GM12878 (cell line): Measurements from ENCODE around the gene ERP27. TPM values are rescaled to one million over a fixed set of nuclear protein-coding genes. Genes with fewer than 3 reads are reported as not detected.

Experiments used
- ATAC-seq: fragments of 200-7000 bp; cut with Tn5 transposase; 3 replicates; pipeline ENCODE4 v1.9.1; 2020; ENCODE audit warnings: mild to moderate bottlenecking, moderate library complexity
- BruUV-seq: library from RNA; stranded (reverse); fragments of 400-500 nt; replicated peaks from 2 replicates; lab custom pipeline; 2021; lab: Mats Ljungman, UMichigan
- CTCF ChIA-PET: fragments of 300-600 bp; sonication (Branson Sonifier 250); formaldehyde crosslinking; extraction: SDS; loops from one replicate; lab custom pipeline; 2021; ENCODE audit warnings: inconsistent platforms; lab: Yijun Ruan, JAX
- POLR2A ChIA-PET: fragments of 350-600 bp; formaldehyde crosslinking; extraction: SDS; loops from one replicate; lab custom pipeline; 2021; ENCODE audit warnings: inconsistent platforms; lab: Charles Lee
- RAD21 ChIA-PET: fragments of 300-600 bp; sonication (Branson Sonifier 250); formaldehyde crosslinking; loops from one replicate; lab custom pipeline; 2023; ENCODE audit warnings: antibody characterized with exemption; ENCODE audit not compliant: unreplicated experiment; lab: Charles Lee
- SMC1A ChIA-PET: fragments of 300-600 bp; sonication (Branson Sonifier 250); formaldehyde crosslinking; loops from one replicate; lab custom pipeline; 2023; ENCODE audit not compliant: unreplicated experiment, uncharacterized antibody; lab: Charles Lee
- DNase-seq: peaks from one replicate; pipeline ENCODE4 v3.0.0-alpha.2; 2011; ENCODE audit warnings: low read depth, low spot score
- FAIRE-seq: peaks from 3 replicates; lab custom pipeline; 2011; peaks lifted over from hg19 to GRCh38; lab: Jason Lieb, UNC
- H2AFZ ChIP-seq: 2 replicates; pipeline ENCODE4 v1.6.0; 2011; ENCODE audit warnings: low read depth, low read length, control low read depth; ENCODE audit not compliant: control insufficient read depth
- H3K27ac ChIP-seq: 2 replicates; pipeline ENCODE4 v1.5.1; 2011; ENCODE audit warnings: control low read depth; ENCODE audit not compliant: control insufficient read depth, insufficient read depth
- H3K27me3 ChIP-seq, 2 experiments: replicated peaks in 1 of 2; 2 replicates each; pipeline versions ENCODE4 v1.6.0 to v1.6.1; 2011; ENCODE audit warnings: low read length in 1 of 2; ENCODE audit not compliant: control insufficient read depth in 2 of 2, insufficient read depth in 2 of 2
- H3K36me3 ChIP-seq, 2 experiments: 2 replicates each; pipeline ENCODE4 v1.5.1; 2011; ENCODE audit warnings: low read length in 1 of 2; ENCODE audit not compliant: control insufficient read depth in 2 of 2, insufficient read depth in 2 of 2
- H3K4me1 ChIP-seq: 2 replicates; pipeline ENCODE4 v1.6.1; 2011; ENCODE audit warnings: mild to moderate bottlenecking, low read length, moderate library complexity, mixed read lengths; ENCODE audit not compliant: control insufficient read depth, insufficient read depth
- H3K4me2 ChIP-seq: 2 replicates; pipeline ENCODE4 v1.6.0; 2011; ENCODE audit warnings: control low read depth; ENCODE audit not compliant: control insufficient read depth, insufficient read depth
- H3K4me3 ChIP-seq: fragments of 200-600 bp; sonication (generic); 2 replicates; pipeline ENCODE4 v1.5.1; 2016
- H3K79me2 ChIP-seq: 2 replicates; pipeline ENCODE4 v1.6.0; 2011; ENCODE audit warnings: low read length; ENCODE audit not compliant: control insufficient read depth, insufficient read depth
- H3K9ac ChIP-seq: 2 replicates; pipeline ENCODE4 v1.8.0; 2011; ENCODE audit warnings: low read length, control low read depth, mixed read lengths; ENCODE audit not compliant: control insufficient read depth, insufficient read depth
- H3K9me3 ChIP-seq: replicated peaks from 3 replicates; pipeline ENCODE4 v1.5.1; 2011; ENCODE audit warnings: mild to moderate bottlenecking, low read length; ENCODE audit not compliant: control insufficient read depth, insufficient read depth
- H4K20me1 ChIP-seq: 2 replicates; pipeline ENCODE4 v1.6.0; 2011; ENCODE audit not compliant: control insufficient read depth, insufficient read depth
- BHLHE40 ChIP-seq, 2 experiments: fragments of 450-650 bp in 1 of 2; IDR thresholded peaks; 2 replicates each; pipeline ENCODE4 v1.6.1; 2011 to 2017; ENCODE audit warnings: low read depth in 2 of 2, borderline replicate concordance in 1 of 2, improper control_type of control experiment in 1 of 2, low read length in 1 of 2, mild to moderate bottlenecking in 1 of 2
- CBFB ChIP-seq: IDR thresholded peaks from 2 replicates; pipeline ENCODE4 v1.6.1; 2016; ENCODE audit warnings: antibody characterized with exemption, low read depth
- CEBPZ ChIP-seq: fragments of 150-350 bp; IDR thresholded peaks from 2 replicates; pipeline ENCODE4 v1.6.1; 2016; ENCODE audit warnings: low read depth, low read length
- CREM ChIP-seq: IDR thresholded peaks from 2 replicates; pipeline ENCODE4 v1.6.1; 2014; ENCODE audit warnings: antibody characterized with exemption, low read depth
- GATAD2B ChIP-seq: fragments of 450-650 bp; conservative IDR thresholded peaks from 2 replicates; pipeline ENCODE4 v1.6.1; 2017; ENCODE audit warnings: low read depth, mild to moderate bottlenecking, moderate library complexity
- IKZF1 ChIP-seq: fragments of 450-650 bp; conservative IDR thresholded peaks from 2 replicates; pipeline ENCODE4 v1.6.1; 2017; ENCODE audit warnings: antibody characterized with exemption, mild to moderate bottlenecking
- MYB ChIP-seq: fragments of 150-350 bp; IDR thresholded peaks from 2 replicates; pipeline ENCODE4 v1.6.1; 2014; ENCODE audit warnings: mild to moderate bottlenecking, low read depth, low read length, borderline replicate concordance
- NR2F1 ChIP-seq: fragments of 450-650 bp; conservative IDR thresholded peaks from 2 replicates; pipeline ENCODE4 v1.6.1; 2017; ENCODE audit warnings: mild to moderate bottlenecking
- RCOR1 ChIP-seq: conservative IDR thresholded peaks from 2 replicates; pipeline ENCODE4 v1.6.1; 2012; ENCODE audit warnings: low read depth, low read length, improper control_type of control experiment
- SKIL ChIP-seq: fragments of 450-650 bp; IDR thresholded peaks from 2 replicates; pipeline ENCODE4 v1.6.1; 2017; ENCODE audit warnings: mild to moderate bottlenecking, low read depth, inconsistent platforms; ENCODE audit not compliant: poor library complexity, severe bottlenecking
- SMARCA5 ChIP-seq: fragments of 450-650 bp; IDR thresholded peaks from 2 replicates; pipeline ENCODE4 v1.6.1; 2017; ENCODE audit warnings: mild to moderate bottlenecking
- SREBF1 ChIP-seq: IDR thresholded peaks from 2 replicates; pipeline ENCODE4 v1.6.1; 2012; ENCODE audit warnings: mild to moderate bottlenecking, low read length
- ZNF217 ChIP-seq: fragments of 450-650 bp; IDR thresholded peaks from 2 replicates; pipeline ENCODE4 v1.6.1; 2017; ENCODE audit warnings: antibody characterized with exemption, mild to moderate bottlenecking
- ZSCAN29 ChIP-seq: fragments of 450-650 bp; IDR thresholded peaks from 2 replicates; pipeline ENCODE4 v1.6.1; 2017; ENCODE audit warnings: mild to moderate bottlenecking, moderate library complexity
- WGBS: methylation state at CpG from one replicate; pipeline ENCODE4 v1.1.6; 2016; ENCODE audit warnings: low lambda C conversion rate; ENCODE audit not compliant: insufficient replicate concordance, insufficient coverage; ENCODE audit errors: missing lambda C conversion rate; 5-methylcytosine and 5-hydroxymethylcytosine counted together
- in situ Hi-C: fragments of 300-500 bp; cut with MboI; formaldehyde crosslinking; loops from 9 replicates; pipeline ENCODE4 v1.14.3; 2018; ENCODE audit warnings: mixed read lengths
- intact Hi-C: fragments of 100-400 bp; cut with micrococcal nuclease; formaldehyde crosslinking; loops from one replicate; pipeline ENCODE4 v1.14.2; 2022; ENCODE audit not compliant: unreplicated experiment
- polyA plus RNA-seq, 11 experiments: library from polyadenylated mRNA; depleted of rRNA in 4 of 11; unstranded in 6 of 11; stranded (reverse) in 5 of 11; fragments of >200 nt; fragmentation: Nextera tagmentation in 4 of 11; fragmentation: Illumina TruSeq in 1 of 11; extraction: Ambion mirVana in 4 of 11; extraction: Trizol in 1 of 11; gene quantifications; 1 replicate in 1 of 11; 2 replicates in 10 of 11; pipeline versions ENCODE4 v1.2.1 to v1.2.3, GENCODE V29; 2011 to 2016; ENCODE audit warnings: inconsistent platforms in 2 of 11, missing spikeins in 2 of 11, low read depth in 1 of 11
- total RNA-seq, 4 experiments: library from RNA; depleted of rRNA in 3 of 4; stranded (reverse); fragments of >200 nt in 3 of 4; fragmentation: Illumina TruSeq in 1 of 4; extraction: Trizol in 1 of 4; gene quantifications; 2 replicates each; pipeline versions ENCODE4 v1.2.1 to v1.2.3, GENCODE V29; 2013 to 2021

ERP27 gene
- total and polyA plus RNA-seq, 10 of the 15 experiments (the other 5 are each of a cell fraction or from before 2014, with no cell fraction given), result 0.91 to 2.4 (median 1.4) TPM

DNA sequence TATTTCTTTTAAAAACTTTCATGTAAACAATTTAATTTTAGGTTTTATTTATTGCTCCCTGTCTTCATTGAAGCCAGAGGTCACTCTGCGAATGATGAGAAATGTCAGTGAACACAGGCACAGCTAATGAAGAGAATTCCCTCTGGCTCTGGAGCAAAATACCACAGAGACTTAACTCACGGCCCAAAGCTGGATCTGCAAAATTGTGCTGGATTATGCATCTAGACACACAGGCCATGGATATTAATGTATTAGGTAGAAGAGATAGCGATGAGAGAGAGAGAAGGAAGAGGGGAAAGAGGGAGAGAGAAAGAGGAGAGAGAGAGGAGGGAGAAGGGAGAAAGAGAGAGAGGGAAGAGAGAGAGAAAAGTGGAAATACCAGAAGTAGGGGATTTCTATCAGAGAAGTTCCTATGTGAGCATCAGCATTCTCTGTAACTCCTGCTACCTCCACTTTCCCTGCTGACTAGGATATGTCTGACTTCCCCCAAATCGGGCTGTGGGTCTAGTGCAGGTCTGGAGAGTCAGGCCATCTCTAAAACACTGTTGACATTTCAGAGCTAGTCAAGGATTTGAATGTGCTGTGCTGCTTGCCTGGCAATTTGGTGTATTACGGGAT, 19.3 kb upstream of the ERP27 start (continued):
- TF ChIP-seq CBFB, result no peak
- peak; percentile 45 for TF ChIP-seq IKZF1
- TF ChIP-seq GATAD2B, result no peak
- no peak for TF ChIP-seq RCOR1
- no peak for TF ChIP-seq MYB

DNA sequence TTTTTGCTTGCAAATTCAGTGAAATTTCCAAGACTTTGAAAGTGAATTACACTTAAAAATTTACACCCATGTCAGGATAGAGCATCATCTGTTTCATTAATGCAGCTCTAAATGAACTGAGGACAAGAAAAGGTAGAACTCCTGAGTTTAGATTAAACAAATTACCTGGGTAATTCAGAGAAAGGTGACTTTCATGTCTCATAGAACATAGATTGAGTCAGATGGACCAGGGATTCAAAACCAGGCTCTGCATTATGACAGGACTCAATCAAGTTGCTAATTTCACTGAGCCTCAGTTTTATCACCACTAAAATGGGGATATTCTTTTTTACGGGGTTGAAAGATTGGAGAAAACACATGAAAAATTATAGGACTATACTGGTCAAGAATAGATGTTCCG, 18.6 kb upstream of the ERP27 start:
- no peak for DNase-seq
- WGBS, result 0% methylated on average over 2 of the region's 2 CpGs
- H3K9ac ChIP-seq, result peak overlapping the region; percentile 97
- no peak for TF ChIP-seq BHLHE40 (IDR thresholded peaks at IDR 0.05; ENCODE audit: borderline replicate concordance in 1 of 2, low read depth in 2 of 2, low read length in 1 of 2)
- peak; percentile 10 for TF ChIP-seq SKIL
- TF ChIP-seq ZNF217, result peak; percentile 23; the same call in 1 of the 2 replicates
- TF ChIP-seq ZSCAN29, result no peak
- TF ChIP-seq SMARCA5, result peak; percentile 64; the same call in 1 of the 2 replicates
- TF ChIP-seq SREBF1, result no peak
- TF ChIP-seq CEBPZ, result no peak
- no peak for TF ChIP-seq CREM
- TF ChIP-seq MYB, result no peak
- TF ChIP-seq NR2F1, result no peak
- H3K4me3 ChIP-seq, result peak overlapping the region; percentile 80
- POLR2A ChIA-PET, result interaction anchor here (0.9 to 4.2 kb wide), 7 partner anchors 8 to 188 kb away, joined by 3 to 20 read pairs (median 4); partner anchors contain the start of genes C12orf60 and WBP11
- CTCF ChIA-PET, result interaction anchor here (1.0 to 4.6 kb wide), 4 partner anchors 9 to 38 kb away, joined by 5 to 15 read pairs (median 5); partner anchors contain the start of gene ERP27
- no peaks in the 10 kb centered on the region for H3K27me3 ChIP-seq
- no peak for ATAC-seq
- peak overlapping the region; percentile 85 for H3K4me2 ChIP-seq
- BruUV-seq, result no TSS peak
- H3K27ac ChIP-seq, result peak overlapping the region; percentile 94
- RAD21 ChIA-PET, result interaction anchor here (0.9 to 4.4 kb wide), 5 partner anchors 9 to 185 kb away, joined by 3 to 24 read pairs (median 4); a partner anchor contains a TSS
- intact Hi-C loops (loop anchor here (5.0 to 10.0 kb wide), 3 partner anchors 342 to 828 kb away; partner anchors contain the start of gene EPS8), in situ Hi-C loops (loop anchor here (10.0 to 25.0 kb wide), 3 partner anchors 182 to 570 kb away; a partner anchor contains a TSS)
- SMC1A ChIA-PET, result interaction anchor here (0.6 to 4.5 kb wide), 13 partner anchors 9 to 800 kb away, joined by 3 to 33 read pairs (median 4); partner anchors contain the start of gene ERP27
- H3K36me3 ChIP-seq, result no peaks in the 10 kb centered on the region
- H4K20me1 ChIP-seq, result no peaks in the 10 kb centered on the region
- H3K79me2 ChIP-seq, result peaks cover 100% of the 10 kb centered on the region
- no peak for FAIRE-seq
- peaks cover 23% of the 10 kb centered on the region for H3K4me1 ChIP-seq
- no peak overlapping the region for H2AFZ ChIP-seq
- H3K9me3 ChIP-seq, result no peaks in the 10 kb centered on the region
